ENCODE results near the gene EVPL. TPM values are rescaled to one million over a fixed set of nuclear protein-coding genes. Genes with fewer than 3 reads are reported as not detected.

EVPL gene
- total RNA-seq, 1 donor: 0.43 TPM

DNA sequence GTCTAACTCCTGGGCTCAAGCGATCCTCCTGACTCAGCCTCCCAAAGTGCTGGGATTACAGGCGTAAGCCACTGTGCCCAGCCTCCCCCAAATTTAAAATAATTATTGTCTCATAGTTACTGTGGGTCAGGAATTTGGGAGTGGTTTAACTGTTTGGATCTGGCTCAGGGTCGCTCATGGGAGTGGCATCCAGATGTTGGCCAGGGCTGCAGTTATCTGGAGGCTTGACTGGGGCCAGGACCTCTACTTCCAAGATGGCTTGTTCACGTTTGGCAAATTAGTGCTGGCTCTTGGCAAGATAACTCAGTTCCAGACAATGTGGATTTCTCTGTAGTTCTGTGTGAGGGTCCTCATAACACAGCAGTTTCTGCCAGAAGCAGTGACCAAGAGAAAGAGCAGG lies 40.1 kb downstream of the EVPL start:
- TF ChIP-seq, protein P1, sequence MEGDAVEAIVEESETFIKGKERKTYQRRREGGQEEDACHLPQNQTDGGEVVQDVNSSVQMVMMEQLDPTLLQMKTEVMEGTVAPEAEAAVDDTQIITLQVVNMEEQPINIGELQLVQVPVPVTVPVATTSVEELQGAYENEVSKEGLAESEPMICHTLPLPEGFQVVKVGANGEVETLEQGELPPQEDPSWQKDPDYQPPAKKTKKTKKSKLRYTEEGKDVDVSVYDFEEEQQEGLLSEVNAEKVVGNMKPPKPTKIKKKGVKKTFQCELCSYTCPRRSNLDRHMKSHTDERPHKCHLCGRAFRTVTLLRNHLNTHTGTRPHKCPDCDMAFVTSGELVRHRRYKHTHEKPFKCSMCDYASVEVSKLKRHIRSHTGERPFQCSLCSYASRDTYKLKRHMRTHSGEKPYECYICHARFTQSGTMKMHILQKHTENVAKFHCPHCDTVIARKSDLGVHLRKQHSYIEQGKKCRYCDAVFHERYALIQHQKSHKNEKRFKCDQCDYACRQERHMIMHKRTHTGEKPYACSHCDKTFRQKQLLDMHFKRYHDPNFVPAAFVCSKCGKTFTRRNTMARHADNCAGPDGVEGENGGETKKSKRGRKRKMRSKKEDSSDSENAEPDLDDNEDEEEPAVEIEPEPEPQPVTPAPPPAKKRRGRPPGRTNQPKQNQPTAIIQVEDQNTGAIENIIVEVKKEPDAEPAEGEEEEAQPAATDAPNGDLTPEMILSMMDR (IDR thresholded peaks at IDR 0.05; ENCODE audit: insufficient read depth, low read depth, low read length): no peak
- no peak for DNase-seq (ENCODE audit: low read depth)
- H3K4me3 ChIP-seq (ENCODE audit: low read depth, low read length): no peak overlapping the region

DNA sequence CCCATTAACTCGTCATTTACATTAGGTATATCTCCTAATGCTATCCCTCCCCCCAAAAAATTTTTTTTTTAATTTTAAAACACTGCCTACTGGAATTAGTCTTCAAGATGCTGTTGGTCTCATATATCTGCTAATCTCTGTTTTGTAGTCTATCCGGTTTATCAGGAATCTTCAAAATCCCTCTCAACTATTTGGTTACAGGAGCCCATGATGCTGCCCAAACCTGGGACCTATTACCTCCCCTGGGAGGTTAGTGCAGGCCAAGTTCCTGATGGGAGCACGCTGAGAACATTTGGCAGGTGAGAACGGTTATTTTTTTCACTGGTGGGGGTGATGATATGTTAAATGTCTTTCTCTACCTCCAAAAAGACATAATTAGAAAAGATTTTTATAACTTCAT lies 41.1 kb downstream of the EVPL start:
- no peak for DNase-seq (ENCODE audit: low read depth)
- no peak overlapping the region for H3K4me3 ChIP-seq (ENCODE audit: low read depth, low read length)
- TF ChIP-seq, protein P1 (IDR thresholded peaks at IDR 0.05; ENCODE audit: insufficient read depth, low read depth, low read length): no peak

DNA sequence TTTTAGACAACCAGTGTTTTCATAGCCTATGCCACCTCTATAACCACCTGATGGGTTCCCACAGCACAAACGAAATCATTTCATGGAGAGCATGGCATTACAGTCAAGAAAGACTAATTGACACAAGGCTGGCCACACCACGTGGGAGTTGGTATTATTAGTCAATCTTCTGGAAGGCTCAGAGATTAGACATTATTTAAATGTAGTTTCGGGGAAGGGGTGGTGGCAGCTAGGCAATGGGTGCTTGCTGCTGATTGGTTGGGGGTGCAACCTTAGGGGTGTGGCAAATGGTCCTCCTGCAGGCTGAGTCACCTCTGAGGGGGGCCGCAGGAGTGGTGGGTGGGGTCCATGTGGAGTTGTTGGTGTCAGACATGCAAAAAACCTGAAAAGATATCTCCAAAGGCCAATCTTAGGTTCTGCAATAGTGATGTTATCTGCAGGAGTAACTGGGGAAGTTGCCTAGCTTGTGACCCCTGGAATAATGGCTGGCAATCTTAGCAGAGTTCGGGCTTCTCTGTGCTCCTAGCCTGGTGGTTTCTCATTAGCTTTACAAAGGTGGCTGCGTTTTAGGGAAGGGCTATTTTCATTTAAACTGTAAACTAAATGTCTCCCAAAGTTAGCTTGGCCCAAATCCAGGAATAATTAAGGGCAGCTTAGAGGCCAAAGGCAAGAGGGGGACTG lies 43.5 kb downstream of the EVPL start:
- no peak overlapping the region for H3K4me3 ChIP-seq (ENCODE audit: low read depth, low read length)
- no peak for DNase-seq (ENCODE audit: low read depth)
- TF ChIP-seq, protein P1 (IDR thresholded peaks at IDR 0.05; ENCODE audit: insufficient read depth, low read depth, low read length): no peak

DNA sequence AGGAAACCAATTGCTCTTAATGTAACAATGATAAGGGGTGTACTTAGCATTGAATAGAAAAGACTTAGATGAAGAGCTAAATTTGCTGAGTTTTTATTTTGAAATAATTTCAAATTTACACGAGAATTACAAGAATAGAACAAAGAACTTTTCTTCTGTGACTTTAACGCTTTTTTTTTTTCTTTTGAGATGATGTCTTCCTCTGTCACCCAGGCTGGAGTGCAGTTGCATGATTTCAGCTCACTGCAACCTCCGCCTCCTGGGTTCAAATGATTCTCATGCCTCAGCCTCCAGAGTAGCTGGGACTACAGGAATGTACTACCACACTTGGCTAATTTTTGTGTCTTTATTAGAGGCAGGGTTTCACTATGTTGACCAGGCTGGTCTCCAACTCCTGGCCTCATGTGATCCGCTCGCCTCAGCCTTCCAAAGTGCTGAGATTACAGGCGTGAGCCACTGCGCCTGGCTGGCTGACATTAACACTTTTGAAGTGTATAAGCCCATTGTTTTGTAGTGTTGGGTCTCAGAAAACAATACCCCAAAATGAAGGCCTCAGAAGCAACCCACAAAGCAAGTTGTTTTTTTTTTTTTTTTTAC lies 46.0 kb downstream of the EVPL start:
- DNase-seq (ENCODE audit: low read depth): no peak
- TF ChIP-seq, protein P1 (IDR thresholded peaks at IDR 0.05; ENCODE audit: insufficient read depth, low read depth, low read length): no peak
- H3K4me3 ChIP-seq (ENCODE audit: low read depth, low read length): no peak overlapping the region

DNA sequence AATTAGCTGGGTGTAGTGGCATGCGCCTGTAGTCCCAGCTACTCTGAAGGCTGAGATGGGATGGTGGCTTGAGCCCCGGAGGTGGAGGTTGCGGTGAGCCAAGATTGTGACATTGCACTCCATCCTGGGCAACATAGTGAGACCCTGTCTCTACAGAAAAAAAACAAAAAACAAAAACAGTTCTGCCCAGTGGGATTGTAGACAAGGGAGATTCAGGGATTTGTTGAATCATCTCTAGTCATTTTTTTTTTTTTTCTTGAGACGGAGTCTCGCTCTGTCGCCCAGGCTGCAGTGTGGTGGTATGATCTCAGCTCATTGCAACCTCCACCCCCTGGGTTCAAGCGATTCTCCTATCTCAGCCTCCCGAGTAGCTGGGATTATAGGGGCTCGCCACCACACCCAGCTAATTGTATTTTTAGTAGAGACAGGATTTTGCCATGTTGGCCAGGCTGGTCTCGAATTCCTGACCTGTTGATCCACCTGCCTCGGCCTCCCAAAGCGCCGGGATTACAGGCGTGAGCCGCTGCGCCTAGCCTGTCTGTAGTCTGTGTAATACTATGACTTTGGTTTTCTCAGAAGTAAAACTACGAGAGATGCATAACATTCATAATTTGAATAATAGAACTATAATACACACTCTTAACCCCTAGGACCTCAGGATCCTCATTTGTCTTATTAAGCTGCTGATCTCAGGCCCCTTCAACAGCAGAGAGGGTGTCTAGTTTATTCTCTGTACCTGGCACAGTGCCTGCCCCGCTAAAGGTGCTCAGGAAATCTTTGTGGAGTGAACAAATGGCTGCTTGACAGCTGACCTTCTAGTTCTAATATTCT lies 46.7 kb downstream of the EVPL start:
- TF ChIP-seq, protein P1 (IDR thresholded peaks at IDR 0.05; ENCODE audit: insufficient read depth, low read depth, low read length): no peak
- H3K4me3 ChIP-seq (ENCODE audit: low read depth, low read length): peak overlapping the region; percentile 73
- DNase-seq (ENCODE audit: low read depth): no peak

DNA sequence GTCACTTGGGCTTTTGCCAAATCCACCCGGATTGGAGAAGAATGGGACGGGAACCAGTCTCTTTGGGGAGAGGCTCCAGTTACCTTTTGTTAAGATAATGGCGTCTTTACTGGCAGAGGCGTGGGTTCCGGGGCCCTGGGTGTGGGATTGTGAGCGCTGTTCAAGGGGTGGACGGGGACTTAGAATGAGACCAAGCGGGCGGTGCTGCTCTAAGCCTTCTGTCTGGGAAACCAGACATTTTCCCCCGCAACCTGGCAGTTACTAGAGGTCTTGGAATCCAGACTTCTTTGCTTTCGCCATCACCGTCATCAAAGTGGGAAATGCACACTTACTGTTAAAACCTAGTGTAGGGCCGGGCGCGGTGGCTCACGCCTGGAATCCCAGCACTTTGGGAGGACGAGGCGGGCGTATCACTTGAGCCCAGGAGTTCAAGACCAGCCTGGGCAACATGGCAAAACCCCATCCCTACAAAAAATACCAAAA lies 47.4 kb downstream of the EVPL start:
- DNase-seq (ENCODE audit: low read depth): peak; percentile 90
- TF ChIP-seq, protein P1 (IDR thresholded peaks at IDR 0.05; ENCODE audit: insufficient read depth, low read depth, low read length): no peak
- peak overlapping the region; percentile 73 for H3K4me3 ChIP-seq (ENCODE audit: low read depth, low read length)

Data from fibroblast of villous mesenchyme (primary cell).